BJ (cell line): Measurements from ENCODE around the gene BICDL2. TPM values are rescaled to one million over a fixed set of nuclear protein-coding genes. Genes with fewer than 3 reads are reported as not detected.
A peak's percentile ranks its signal among the peaks of the same experiment; 100 is the strongest.

Experiments used
- CTCF ChIA-PET: fragments of 350-600 bp; formaldehyde crosslinking; extraction: SDS; loops from one replicate; lab custom pipeline; 2021; ENCODE audit warnings: antibody characterized with exemption, inconsistent platforms; lab: Yijun Ruan, JAX
- POLR2A ChIA-PET: fragments of 300-600 bp; sonication (Branson Sonifier 250); formaldehyde crosslinking; extraction: SDS; loops from one replicate; lab custom pipeline; 2021; ENCODE audit warnings: antibody characterized with exemption; lab: Charles Lee
- DNase-seq: peaks from one replicate; pipeline ENCODE4 v3.0.0-alpha.2; 2011; ENCODE audit warnings: low read depth
- H3K27me3 ChIP-seq: 2 replicates; pipeline ENCODE4 v1.6.0; 2011; ENCODE audit warnings: low read length; ENCODE audit not compliant: control insufficient read depth, insufficient read depth
- H3K36me3 ChIP-seq: 2 replicates; pipeline ENCODE4 v1.5.1; 2011; ENCODE audit warnings: low read length; ENCODE audit not compliant: control insufficient read depth, insufficient read depth
- H3K4me3 ChIP-seq: 2 replicates; pipeline ENCODE4 v1.5.1; 2011; ENCODE audit warnings: low read depth, mild to moderate bottlenecking, control low read depth, low read length
- CTCF ChIP-seq: IDR thresholded peaks from 2 replicates; pipeline ENCODE4 v1.5.1; 2011; ENCODE audit warnings: low read depth, mild to moderate bottlenecking, control low read depth, inconsistent platforms, low read length, moderate library complexity; ENCODE audit not compliant: insufficient read depth
- polyA plus RNA-seq: library from polyadenylated mRNA; depleted of rRNA; stranded (reverse); fragments of >200 nt; gene quantifications from 2 replicates; pipeline ENCODE4 v1.2.3, GENCODE V29; 2011; rRNA removed
- small RNA-seq: library from RNA; depleted of rRNA; stranded (forward); fragments of <200 nt; gene quantifications from one replicate; pipeline ENCODE3, GENCODE V24; 2012; ENCODE audit warnings: low replicate concordance, low read depth; ENCODE audit not compliant: insufficient read length

Gene BICDL2
- polyA plus RNA-seq, 1 experiment = 0.04 TPM

GRCh38 chr16:2980227-2981176, 56.2 kb downstream of the BICDL2 start, which contains the start of gene PKMYT1:
Gene PKMYT1, minus strand, starts transcription at chr16:2980446. Its CDS starts 789 bp downstream, at chr16:2979657.
- CTCF ChIA-PET = interaction anchor here (0.6 to 2.3 kb wide), 9 partner anchors 8 to 74 kb away, joined by 3 to 7 read pairs (median 3); no protein-coding TSS in a partner anchor
- POLR2A ChIA-PET = no interaction called here

GRCh38 chr16:2979669-2980226, 57.0 kb downstream of the BICDL2 start:
- no peaks in the 10 kb centered on the region for H3K27me3 ChIP-seq
- H3K4me3 ChIP-seq = peak overlapping the region; percentile 68
- no peak for DNase-seq
- TF ChIP-seq CTCF = no peak
- CTCF ChIA-PET = interaction anchor here (0.6 to 1.1 kb wide), 4 partner anchors 7 to 74 kb away, joined by 3 to 4 read pairs (median 3); no protein-coding TSS in a partner anchor
- POLR2A ChIA-PET = no interaction called here
- H3K36me3 ChIP-seq = no peaks in the 10 kb centered on the region

More at GRCh38 chr16:2980227-2981176, 56.2 kb downstream of the BICDL2 start, which contains the start of gene PKMYT1:
- Histone ChIP-seq H3K4me3 (peak within 1 kb of the TSS; percentile 68), H3K27me3 (no peaks in the 10 kb centered on the region), H3K36me3 (no peaks in the 10 kb centered on the region)
- peak; percentile 46 for DNase-seq
- TF ChIP-seq CTCF = no peak

Small RNA genes within 50 kb of the gene (small RNA-seq; reads per million reads assigned to genes)
- gene LINC00514 (not detected), gene RNU1-22P (0.63 reads per million)

Other genes with a start within 250 kb of the BICDL2 start
- gene PRSS33, start 249.4 kb downstream of the BICDL2 start, polyA plus RNA-seq = not detected in 2 replicates
- gene PRSS41, start 238.5 kb downstream of the BICDL2 start, polyA plus RNA-seq = not detected in 2 replicates
- 0.13 TPM in 1 of 2 replicates, not detected in the other for gene PRSS21, start 219.7 kb downstream of the BICDL2 start, polyA plus RNA-seq
- 0.10 TPM in 2 replicates for gene ZG16B, start 206.6 kb downstream of the BICDL2 start, polyA plus RNA-seq
- gene PRSS22, start 178.8 kb downstream of the BICDL2 start, polyA plus RNA-seq = not detected in 2 replicates
- gene FLYWCH2, start 153.7 kb downstream of the BICDL2 start, polyA plus RNA-seq = 25.6 and 39.9 TPM in 2 replicates
- gene FLYWCH1, start 125.0 kb downstream of the BICDL2 start, polyA plus RNA-seq = 16.2 and 25.4 TPM in 2 replicates
- gene KREMEN2, start 72.7 kb downstream of the BICDL2 start, polyA plus RNA-seq = not detected in 2 replicates
- 2.7 and 4.4 TPM in 2 replicates for gene PAQR4, start 67.6 kb downstream of the BICDL2 start, polyA plus RNA-seq
- gene PKMYT1, start 56.5 kb downstream of the BICDL2 start, polyA plus RNA-seq = 3.6 and 6.9 TPM in 2 replicates
- gene CLDN9, start 24.0 kb downstream of the BICDL2 start, polyA plus RNA-seq = not detected in 2 replicates
- gene CLDN6, start 18.8 kb downstream of the BICDL2 start, polyA plus RNA-seq = 0.12 TPM in 1 of 2 replicates, not detected in the other
- 218 and 282 TPM in 2 replicates for gene TNFRSF12A, start 16.6 kb downstream of the BICDL2 start, polyA plus RNA-seq
- 26.2 and 33.7 TPM in 2 replicates for gene HCFC1R1, start 13.0 kb downstream of the BICDL2 start, polyA plus RNA-seq
- gene THOC6, start 12.9 kb downstream of the BICDL2 start, polyA plus RNA-seq = 11.0 and 20.5 TPM in 2 replicates
- gene MMP25, start 9.6 kb upstream of the BICDL2 start, polyA plus RNA-seq = 0.01 and 0.02 TPM in 2 replicates
- 11.3 and 18.1 TPM in 2 replicates for gene IL32, start 28.7 kb upstream of the BICDL2 start, polyA plus RNA-seq
- gene ZSCAN10, start 62.4 kb upstream of the BICDL2 start, polyA plus RNA-seq = not detected in 2 replicates
- 4.2 and 9.0 TPM in 2 replicates for gene ZNF205, start 75.6 kb upstream of the BICDL2 start, polyA plus RNA-seq
- 0.63 and 0.77 TPM in 2 replicates for gene ZNF213, start 98.1 kb upstream of the BICDL2 start, polyA plus RNA-seq
- 0.33 and 0.64 TPM in 2 replicates for gene OR1F1, start 151.3 kb upstream of the BICDL2 start, polyA plus RNA-seq
- 4.0 and 4.8 TPM in 2 replicates for gene ZNF200, start 198.2 kb upstream of the BICDL2 start, polyA plus RNA-seq
- not detected in 2 replicates for gene MEFV, start 219.7 kb upstream of the BICDL2 start, polyA plus RNA-seq
- 12.9 and 14.2 TPM in 2 replicates for gene ZNF263, start 246.5 kb upstream of the BICDL2 start, polyA plus RNA-seq